K562 (cell line): ENCODE measurements around the gene PRKCB. TPM values are rescaled to one million over a fixed set of nuclear protein-coding genes. Genes with fewer than 3 reads are reported as not detected.

Experiments
- ATAC-seq: fragments of 200-7000 bp; cut with Tn5 transposase; 3 replicates; pipeline ENCODE4 v1.9.1; 2020; ENCODE audit warnings: moderate library complexity
- BruUV-seq: library from RNA; stranded (reverse); fragments of 400-500 nt; replicated peaks from 2 replicates; lab custom pipeline; 2021; lab: Mats Ljungman, UMichigan
- CTCF ChIA-PET: fragments of 300-600 bp; formaldehyde crosslinking; extraction: SDS; loops from one replicate; lab custom pipeline; 2021; ENCODE audit warnings: low intra/inter-chr PET ratio; lab: Yijun Ruan, JAX
- POLR2A ChIA-PET: fragments of 300-600, 350-650 bp; sonication (Branson Sonifier 250); formaldehyde crosslinking; extraction: SDS; loops from one replicate; lab custom pipeline; 2021; ENCODE audit warnings: antibody characterized with exemption, inconsistent platforms; lab: Yijun Ruan, JAX
- DNase-seq, 4 experiments: peaks; one replicate each; pipeline versions ENCODE4 v3.0.0 to v3.0.0-alpha.2; 2011 to 2018; ENCODE audit warnings: low spot score in 3 of 4, mixed read lengths in 3 of 4; ENCODE audit errors: extremely low read depth in 1 of 4
- FAIRE-seq: peaks from 2 replicates; lab custom pipeline; 2011; peaks lifted over from hg19 to GRCh38; lab: Jason Lieb, UNC
- H2AFZ ChIP-seq: 2 replicates; pipeline ENCODE4 v1.6.0; 2011; ENCODE audit warnings: low read depth, low read length, control low read depth, inconsistent platforms
- H3K27ac ChIP-seq: fragments of 200-600 bp; 3 replicates; pipeline ENCODE4 v1.8.0; 2011; ENCODE audit warnings: low read depth, mild to moderate bottlenecking, control low read depth, inconsistent platforms, low read length, moderate library complexity, mixed read lengths; ENCODE audit errors: extremely low read depth
- H3K27me3 ChIP-seq, 2 experiments: fragments of 300-600 bp in 1 of 2; 2 replicates in 1 of 2; 3 replicates in 1 of 2; pipeline versions ENCODE4 v1.6.0 to v1.8.0; 2011; ENCODE audit warnings: inconsistent platforms in 2 of 2, low read length in 2 of 2, mild to moderate bottlenecking in 1 of 2, mixed read lengths in 1 of 2, moderate library complexity in 1 of 2; ENCODE audit not compliant: control insufficient read depth in 2 of 2, insufficient read depth in 2 of 2
- H3K36me3 ChIP-seq: fragments of 300-600 bp; 3 replicates; pipeline ENCODE4 v1.8.0; 2011; ENCODE audit warnings: mild to moderate bottlenecking, low read length, inconsistent platforms; ENCODE audit not compliant: control insufficient read depth, insufficient read depth
- H3K4me1 ChIP-seq, 2 experiments: fragments of 200-600 bp in 1 of 2; replicated peaks in 1 of 2; 2 replicates in 1 of 2; 3 replicates in 1 of 2; pipeline versions ENCODE4 v1.5.1 to v1.8.0; 2011; ENCODE audit warnings: inconsistent platforms in 2 of 2, low read length in 2 of 2, mild to moderate bottlenecking in 1 of 2, mixed read lengths in 1 of 2, moderate library complexity in 1 of 2; ENCODE audit not compliant: control insufficient read depth in 2 of 2, insufficient read depth in 2 of 2
- H3K4me2 ChIP-seq: 2 replicates; pipeline ENCODE4 v1.6.1; 2011; ENCODE audit warnings: low read length, control low read depth, inconsistent platforms, mixed read lengths; ENCODE audit not compliant: insufficient read depth
- H3K4me3 ChIP-seq: fragments of 200-600 bp; sonication (generic), shearing (Covaris generic); 2 replicates; pipeline ENCODE4 v1.5.1; 2016; ENCODE audit warnings: control low read depth, inconsistent platforms
- H3K79me2 ChIP-seq: fragments of 200-600 bp; 3 replicates; pipeline ENCODE4 v1.8.0; 2011; ENCODE audit warnings: low read length, inconsistent platforms; ENCODE audit not compliant: control insufficient read depth, insufficient read depth
- H3K9ac ChIP-seq, 2 experiments: 2 replicates each; pipeline versions ENCODE4 v1.6.0 to v1.6.1; 2011; ENCODE audit warnings: low read depth in 2 of 2, low read length in 2 of 2, control low read depth in 1 of 2, inconsistent platforms in 1 of 2, mild to moderate bottlenecking in 1 of 2, mixed read lengths in 1 of 2; ENCODE audit not compliant: insufficient read depth in 1 of 2
- H3K9me1 ChIP-seq: one replicate; pipeline ENCODE4 v1.6.0; 2011; ENCODE audit warnings: inconsistent platforms, mild to moderate bottlenecking, low read length, moderate library complexity; ENCODE audit not compliant: control insufficient read depth, insufficient read depth
- H3K9me3 ChIP-seq: replicated peaks from 2 replicates; pipeline ENCODE4 v1.5.1; 2011; ENCODE audit warnings: low read depth, low read length, inconsistent platforms; ENCODE audit not compliant: control insufficient read depth, insufficient read depth
- H4K20me1 ChIP-seq: replicated peaks from 2 replicates; pipeline ENCODE4 v1.6.1; 2011; ENCODE audit warnings: low read length, inconsistent platforms, mixed read lengths; ENCODE audit not compliant: control insufficient read depth, insufficient read depth
- SIX5 ChIP-seq, 2 experiments: IDR thresholded peaks; 2 replicates each; pipeline ENCODE4 v1.6.1; 2011; ENCODE audit warnings: low read length in 2 of 2, borderline replicate concordance in 1 of 2, low read depth in 1 of 2, mild to moderate bottlenecking in 1 of 2, moderate library complexity in 1 of 2; ENCODE audit not compliant: insufficient read depth in 1 of 2
- SMARCB1 ChIP-seq: IDR thresholded peaks from 2 replicates; pipeline ENCODE4 v1.6.1; 2011; ENCODE audit warnings: improper control_type of control experiment, low read depth; ENCODE audit not compliant: insufficient read length
- YBX1 ChIP-seq: fragments of 450-650 bp; IDR thresholded peaks from 2 replicates; pipeline ENCODE4 v1.7.1; 2016; ENCODE audit warnings: mild to moderate bottlenecking
- ZNF316 ChIP-seq: fragments of 450-650 bp; IDR thresholded peaks from 2 replicates; pipeline ENCODE4 v1.6.1; 2016
- WGBS: fragments of 100-300 bp; shearing (Covaris generic); methylation state at CpG from one replicate; pipeline ENCODE4 v1.1.6; 2016; ENCODE audit warnings: low coverage, mixed read lengths; ENCODE audit not compliant: insufficient coverage; ENCODE audit errors: missing lambda C conversion rate; 5-methylcytosine and 5-hydroxymethylcytosine counted together
- in situ Hi-C: fragments of 300-500 bp; cut with MboI; formaldehyde crosslinking; loops from 4 replicates; pipeline ENCODE4 v1.15.0; 2018; ENCODE audit warnings: inconsistent platforms, mixed read lengths
- intact Hi-C: fragments of 100-400 bp; cut with micrococcal nuclease; formaldehyde crosslinking; loops from 2 replicates; pipeline ENCODE4 v1.14.2; 2022
- polyA plus RNA-seq, 8 experiments: library from polyadenylated mRNA; depleted of rRNA in 4 of 8; stranded (reverse) in 5 of 8; unstranded in 3 of 8; fragments of >200 nt; fragmentation: Nextera tagmentation in 2 of 8; fragmentation: Illumina TruSeq in 1 of 8; extraction: Ambion mirVana in 2 of 8; extraction: Trizol in 1 of 8; gene quantifications; 2 replicates each; pipeline versions ENCODE4 v1.2.1 to v1.2.3, GENCODE V29; 2011 to 2014; ENCODE audit warnings: inconsistent platforms in 1 of 8, missing spikeins in 1 of 8
- total RNA-seq, 7 experiments: library from RNA; depleted of rRNA in 6 of 7; stranded (reverse); fragments of >200 nt in 6 of 7; fragmentation: Illumina TruSeq in 2 of 7; extraction: Trizol in 2 of 7; gene quantifications; 2 replicates each; pipeline versions ENCODE4 v1.2.1 to v1.2.3, GENCODE V29; 2011 to 2021; ENCODE audit warnings: low replicate concordance in 1 of 7
- TF ChIP-seq, protein P1 (sequence below): fragments of 200-800 bp; sonication (Bioruptor generic); IDR thresholded peaks from 2 replicates; pipeline ENCODE4 v1.6.1; 2017; ENCODE audit warnings: missing genetic modification characterization, missing compliant biosample characterization
- TF ChIP-seq, protein P2 (sequence below): IDR thresholded peaks from 3 replicates; pipeline ENCODE4 v1.6.1; 2011; ENCODE audit warnings: borderline replicate concordance, mild to moderate bottlenecking; ENCODE audit not compliant: insufficient read length, insufficient read depth
- TF ChIP-seq, protein P3 (sequence below): sonication (generic); formaldehyde crosslinking; IDR thresholded peaks from 2 replicates; pipeline ENCODE4 v1.8.1; 2023; ENCODE audit warnings: mild to moderate bottlenecking, missing genetic modification reagents

Gene PRKCB
- total and polyA plus RNA-seq, 9 of the 15 experiments (the other 6 are each of a cell fraction or from before 2014, with no cell fraction given), result 49.9 to 276 (median 148) TPM

DNA sequence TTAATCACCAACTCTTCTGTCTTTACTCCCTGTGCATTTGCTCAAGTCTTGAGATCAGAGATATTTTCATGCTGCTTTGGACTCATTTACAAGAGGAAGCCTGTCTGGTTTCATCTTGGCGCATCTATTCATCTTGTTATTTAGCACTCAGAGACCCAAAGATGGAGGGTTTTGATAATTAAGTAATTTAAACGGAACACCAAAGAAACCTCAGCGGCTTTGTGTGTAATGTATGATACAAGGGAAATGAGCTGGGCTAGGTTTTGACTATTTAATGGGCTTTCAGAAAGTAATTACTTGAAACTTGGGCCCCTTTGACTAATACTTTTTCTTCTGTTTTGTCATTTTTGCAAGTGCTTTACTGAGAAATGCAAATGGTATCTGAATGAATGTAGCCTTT lies 354.2 kb downstream of the PRKCB start:
- Histone ChIP-seq H2AFZ (no peak overlapping the region), H3K4me1 (no peaks in the 10 kb centered on the region), H3K4me2 (no peak overlapping the region), H3K36me3 (peaks cover 83% of the 10 kb centered on the region), H3K4me3 (no peak overlapping the region), H3K9me1 (no peaks in the 10 kb centered on the region), H3K9me3 (no peaks in the 10 kb centered on the region), H3K27me3 (no peaks in the 10 kb centered on the region), H3K27ac (no peak overlapping the region), H4K20me1 (no peaks in the 10 kb centered on the region)
- POLR2A ChIA-PET, result interaction anchor here (1.4 kb wide), 1 partner anchor 11 kb away, joined by 3 read pairs; no protein-coding TSS in a partner anchor
- intact Hi-C loops, result no loop called here
- DNase-seq (no peak), FAIRE-seq (no peak), ATAC-seq (no peak)
- WGBS, result 81% methylated on average over 3 of the region's 3 CpGs
- BruUV-seq, result no TSS peak
- TF ChIP-seq, protein P1, sequence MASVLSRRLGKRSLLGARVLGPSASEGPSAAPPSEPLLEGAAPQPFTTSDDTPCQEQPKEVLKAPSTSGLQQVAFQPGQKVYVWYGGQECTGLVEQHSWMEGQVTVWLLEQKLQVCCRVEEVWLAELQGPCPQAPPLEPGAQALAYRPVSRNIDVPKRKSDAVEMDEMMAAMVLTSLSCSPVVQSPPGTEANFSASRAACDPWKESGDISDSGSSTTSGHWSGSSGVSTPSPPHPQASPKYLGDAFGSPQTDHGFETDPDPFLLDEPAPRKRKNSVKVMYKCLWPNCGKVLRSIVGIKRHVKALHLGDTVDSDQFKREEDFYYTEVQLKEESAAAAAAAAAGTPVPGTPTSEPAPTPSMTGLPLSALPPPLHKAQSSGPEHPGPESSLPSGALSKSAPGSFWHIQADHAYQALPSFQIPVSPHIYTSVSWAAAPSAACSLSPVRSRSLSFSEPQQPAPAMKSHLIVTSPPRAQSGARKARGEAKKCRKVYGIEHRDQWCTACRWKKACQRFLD, result no peak
- no peak for TF ChIP-seq YBX1
- no peak for TF ChIP-seq ZNF316
- TF ChIP-seq SMARCB1, result no peak
- TF ChIP-seq, protein P2, sequence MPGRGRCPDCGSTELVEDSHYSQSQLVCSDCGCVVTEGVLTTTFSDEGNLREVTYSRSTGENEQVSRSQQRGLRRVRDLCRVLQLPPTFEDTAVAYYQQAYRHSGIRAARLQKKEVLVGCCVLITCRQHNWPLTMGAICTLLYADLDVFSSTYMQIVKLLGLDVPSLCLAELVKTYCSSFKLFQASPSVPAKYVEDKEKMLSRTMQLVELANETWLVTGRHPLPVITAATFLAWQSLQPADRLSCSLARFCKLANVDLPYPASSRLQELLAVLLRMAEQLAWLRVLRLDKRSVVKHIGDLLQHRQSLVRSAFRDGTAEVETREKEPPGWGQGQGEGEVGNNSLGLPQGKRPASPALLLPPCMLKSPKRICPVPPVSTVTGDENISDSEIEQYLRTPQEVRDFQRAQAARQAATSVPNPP, result no peak
- TF ChIP-seq, protein P3, sequence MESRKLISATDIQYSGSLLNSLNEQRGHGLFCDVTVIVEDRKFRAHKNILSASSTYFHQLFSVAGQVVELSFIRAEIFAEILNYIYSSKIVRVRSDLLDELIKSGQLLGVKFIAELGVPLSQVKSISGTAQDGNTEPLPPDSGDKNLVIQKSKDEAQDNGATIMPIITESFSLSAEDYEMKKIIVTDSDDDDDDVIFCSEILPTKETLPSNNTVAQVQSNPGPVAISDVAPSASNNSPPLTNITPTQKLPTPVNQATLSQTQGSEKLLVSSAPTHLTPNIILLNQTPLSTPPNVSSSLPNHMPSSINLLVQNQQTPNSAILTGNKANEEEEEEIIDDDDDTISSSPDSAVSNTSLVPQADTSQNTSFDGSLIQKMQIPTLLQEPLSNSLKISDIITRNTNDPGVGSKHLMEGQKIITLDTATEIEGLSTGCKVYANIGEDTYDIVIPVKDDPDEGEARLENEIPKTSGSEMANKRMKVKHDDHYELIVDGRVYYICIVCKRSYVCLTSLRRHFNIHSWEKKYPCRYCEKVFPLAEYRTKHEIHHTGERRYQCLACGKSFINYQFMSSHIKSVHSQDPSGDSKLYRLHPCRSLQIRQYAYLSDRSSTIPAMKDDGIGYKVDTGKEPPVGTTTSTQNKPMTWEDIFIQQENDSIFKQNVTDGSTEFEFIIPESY (CRISPR knock-in tag), result no peak
- no peak for TF ChIP-seq SIX5 (IDR thresholded peaks at IDR 0.05; ENCODE audit: borderline replicate concordance in 1 of 2, insufficient read depth in 1 of 2, low read depth in 1 of 2, low read length in 2 of 2)
- TF ChIP-seq, all 486 proteins: peak for 0
- no peaks in the 10 kb centered on the region for H3K79me2 ChIP-seq
- CTCF ChIA-PET, result no interaction called here
- no peak overlapping the region for H3K9ac ChIP-seq
- in situ Hi-C loops, result no loop called here
